Measurements from ENCODE around the gene PSMD7.

DNA sequence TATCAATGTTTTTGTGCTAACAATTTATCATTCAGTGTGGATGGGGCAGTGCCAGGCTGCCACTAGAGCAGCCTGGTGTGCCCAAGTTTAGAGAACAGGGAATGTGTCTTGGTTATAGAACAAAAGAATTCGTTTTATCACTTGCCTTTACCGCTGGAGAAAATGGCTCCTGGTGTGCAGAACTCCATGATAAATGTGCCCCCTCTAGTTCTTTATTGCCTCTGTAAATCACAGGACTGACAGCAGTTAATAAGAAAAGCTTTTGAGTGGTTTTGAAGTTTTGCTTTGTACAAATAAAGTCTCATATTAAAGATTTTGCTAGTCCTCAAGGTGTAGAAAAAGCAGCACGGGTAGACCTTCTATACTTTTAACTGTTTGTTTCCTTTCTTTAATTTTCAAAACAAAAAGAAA lies 28.2 kb upstream of the PSMD7 start:
- TF ChIP-seq, protein P1, sequence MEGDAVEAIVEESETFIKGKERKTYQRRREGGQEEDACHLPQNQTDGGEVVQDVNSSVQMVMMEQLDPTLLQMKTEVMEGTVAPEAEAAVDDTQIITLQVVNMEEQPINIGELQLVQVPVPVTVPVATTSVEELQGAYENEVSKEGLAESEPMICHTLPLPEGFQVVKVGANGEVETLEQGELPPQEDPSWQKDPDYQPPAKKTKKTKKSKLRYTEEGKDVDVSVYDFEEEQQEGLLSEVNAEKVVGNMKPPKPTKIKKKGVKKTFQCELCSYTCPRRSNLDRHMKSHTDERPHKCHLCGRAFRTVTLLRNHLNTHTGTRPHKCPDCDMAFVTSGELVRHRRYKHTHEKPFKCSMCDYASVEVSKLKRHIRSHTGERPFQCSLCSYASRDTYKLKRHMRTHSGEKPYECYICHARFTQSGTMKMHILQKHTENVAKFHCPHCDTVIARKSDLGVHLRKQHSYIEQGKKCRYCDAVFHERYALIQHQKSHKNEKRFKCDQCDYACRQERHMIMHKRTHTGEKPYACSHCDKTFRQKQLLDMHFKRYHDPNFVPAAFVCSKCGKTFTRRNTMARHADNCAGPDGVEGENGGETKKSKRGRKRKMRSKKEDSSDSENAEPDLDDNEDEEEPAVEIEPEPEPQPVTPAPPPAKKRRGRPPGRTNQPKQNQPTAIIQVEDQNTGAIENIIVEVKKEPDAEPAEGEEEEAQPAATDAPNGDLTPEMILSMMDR (IDR thresholded peaks at IDR 0.05; ENCODE audit: insufficient read depth, low read length), result no peak
- TF ChIP-seq POLR2AphosphoS5 (IDR thresholded peaks at IDR 0.05; ENCODE audit: low read depth) (no peak), REST (IDR thresholded peaks at IDR 0.05; ENCODE audit: insufficient replicate concordance, low read depth) (no peak), SPI1 (IDR thresholded peaks at IDR 0.05; ENCODE audit: borderline replicate concordance, low read depth) (no peak)

Data from HL-60 (cell line).